GM19395 (cell line): Measurements from ENCODE around the gene ORAI2.
"Not testable (repeated sequence)": the region's sequence is repeated elsewhere in the genome, so short reads cannot be mapped to it uniquely, and the experiment has no call there.

Source experiments
- ATAC-seq: cut with Tn5 transposase; IDR thresholded peaks from one replicate; pipeline ENCODE4 v1.9.1; 2021; ENCODE audit warnings: mild to moderate bottlenecking, moderate library complexity; ENCODE audit not compliant: unreplicated experiment

ORAI2 gene

DNA sequence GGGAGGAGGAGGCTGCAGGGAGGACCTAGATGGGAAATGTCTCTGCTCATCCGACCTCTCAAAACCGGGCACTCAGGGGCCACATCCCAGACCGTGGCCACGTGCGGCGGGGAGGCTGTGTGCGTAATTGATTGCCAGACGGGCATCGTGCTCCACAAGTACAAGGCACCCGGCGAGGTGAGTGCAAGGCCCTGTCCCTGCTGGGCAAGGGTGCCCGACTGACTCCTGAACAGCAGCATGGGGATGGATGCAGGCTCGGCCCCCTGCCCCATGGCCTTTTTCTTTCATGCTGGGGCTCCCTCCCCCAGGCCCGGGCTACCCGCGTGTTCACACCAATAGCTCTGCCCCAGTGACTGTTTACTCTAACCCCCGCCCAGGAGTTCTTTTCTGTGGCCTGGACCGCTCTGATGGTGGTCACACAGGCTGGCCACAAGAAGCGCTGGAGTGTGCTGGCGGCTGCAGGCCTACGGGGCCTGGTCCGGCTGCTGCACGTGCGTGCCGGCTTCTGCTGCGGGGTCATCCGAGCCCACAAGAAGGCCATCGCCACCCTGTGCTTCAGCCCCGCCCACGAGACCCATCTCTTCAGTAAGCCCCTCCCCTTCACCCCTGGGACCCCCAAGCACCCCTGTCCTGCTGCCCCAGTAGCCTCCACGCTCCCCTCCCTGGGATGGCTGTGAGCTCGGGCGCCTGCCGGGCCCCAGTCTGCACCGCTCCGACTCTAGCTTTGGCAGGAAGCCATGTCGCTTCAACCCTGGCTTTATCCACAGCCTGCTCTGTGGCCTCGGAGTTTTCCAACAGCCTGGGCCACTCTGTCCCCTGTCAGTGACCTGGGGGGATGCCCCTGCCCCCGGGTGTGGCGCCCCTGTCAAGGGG, 35.3 kb downstream of the ORAI2 start:
- no peak for ATAC-seq

DNA sequence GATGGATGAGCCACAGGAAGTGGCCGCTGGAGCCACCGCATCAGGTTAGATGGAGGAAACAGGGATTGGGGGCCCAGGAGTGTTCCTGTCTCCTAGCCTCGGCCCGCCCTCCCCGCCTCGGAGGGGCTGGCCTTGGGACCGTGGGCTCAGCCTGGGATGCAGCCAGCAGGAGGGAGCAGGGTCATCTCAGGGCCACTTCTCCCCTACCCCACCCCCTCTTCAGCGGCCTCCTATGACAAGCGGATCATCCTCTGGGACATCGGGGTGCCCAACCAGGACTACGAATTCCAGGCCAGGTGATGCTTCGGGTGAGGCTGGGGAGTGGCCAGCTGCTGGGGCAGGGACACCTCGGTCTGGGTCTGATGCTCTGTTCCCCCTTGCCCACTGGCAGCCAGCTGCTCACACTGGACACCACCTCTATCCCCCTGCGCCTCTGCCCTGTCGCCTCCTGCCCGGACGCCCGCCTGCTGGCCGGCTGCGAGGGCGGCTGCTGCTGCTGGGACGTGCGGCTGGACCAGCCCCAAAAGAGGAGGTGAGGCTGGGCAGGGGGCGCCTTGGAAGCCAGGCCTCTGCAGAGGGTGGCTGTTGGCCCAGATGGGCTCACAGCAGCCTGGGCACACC, 36.1 kb downstream of the ORAI2 start:
- ATAC-seq = no peak

DNA sequence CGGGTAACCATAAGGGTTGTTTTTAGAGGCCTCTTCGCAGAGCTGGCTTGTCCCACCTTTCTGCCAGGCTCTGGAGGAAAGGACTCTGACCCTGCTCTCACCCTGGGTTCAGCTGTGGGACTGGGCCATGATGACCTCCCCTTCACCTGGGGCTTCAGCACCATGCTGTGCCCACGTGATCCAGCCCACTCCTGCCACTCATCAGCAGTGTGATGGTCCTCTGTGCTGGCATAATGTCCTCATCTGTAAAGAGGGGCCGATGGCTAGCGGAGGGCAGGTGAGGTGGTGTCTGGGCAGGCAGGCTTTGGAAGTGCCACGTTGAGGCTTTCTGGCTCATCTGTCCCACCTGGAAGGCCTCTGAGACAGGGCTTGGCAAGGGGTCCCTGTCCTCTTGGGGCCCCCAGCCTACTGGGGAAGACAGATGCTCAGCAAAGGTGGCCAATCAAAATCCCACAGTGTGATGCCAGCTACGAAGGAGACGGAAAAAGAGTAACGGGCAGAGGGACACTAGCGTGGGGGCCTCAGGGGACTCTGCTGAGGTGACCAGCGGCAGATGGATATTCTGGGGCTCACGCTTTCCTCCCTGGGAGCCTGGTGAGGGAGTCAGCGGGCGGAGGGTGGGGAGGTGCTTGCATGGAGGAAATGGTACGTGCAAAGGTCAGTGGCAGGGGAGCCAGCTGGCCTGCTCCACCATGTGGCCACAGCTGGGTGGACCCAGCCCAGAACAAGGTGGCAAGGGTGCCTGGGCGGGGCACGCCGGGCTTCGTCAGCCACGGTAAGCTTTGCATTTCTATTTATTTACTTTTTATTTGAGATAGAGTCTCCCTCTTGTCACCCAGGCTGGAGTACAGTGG, 36.8 kb downstream of the ORAI2 start:
- no peak for ATAC-seq

DNA sequence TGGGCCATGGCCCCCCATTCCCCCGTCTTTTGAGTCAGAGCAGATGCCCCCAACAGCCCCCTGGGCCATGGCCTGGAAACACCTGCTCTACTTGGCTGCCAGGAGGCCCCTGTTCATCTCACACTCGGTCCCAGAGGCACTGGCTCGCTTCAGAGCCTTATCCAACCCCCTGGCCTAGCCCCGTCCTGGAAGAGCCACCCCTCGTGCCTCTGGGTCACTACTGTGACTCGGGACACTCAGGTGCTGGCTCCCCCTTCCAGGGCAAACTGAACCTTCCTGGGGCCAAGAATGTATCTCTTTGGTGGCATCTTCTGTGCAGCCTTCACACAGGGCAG, 38.4 kb downstream of the ORAI2 start:
- no peak for ATAC-seq

DNA sequence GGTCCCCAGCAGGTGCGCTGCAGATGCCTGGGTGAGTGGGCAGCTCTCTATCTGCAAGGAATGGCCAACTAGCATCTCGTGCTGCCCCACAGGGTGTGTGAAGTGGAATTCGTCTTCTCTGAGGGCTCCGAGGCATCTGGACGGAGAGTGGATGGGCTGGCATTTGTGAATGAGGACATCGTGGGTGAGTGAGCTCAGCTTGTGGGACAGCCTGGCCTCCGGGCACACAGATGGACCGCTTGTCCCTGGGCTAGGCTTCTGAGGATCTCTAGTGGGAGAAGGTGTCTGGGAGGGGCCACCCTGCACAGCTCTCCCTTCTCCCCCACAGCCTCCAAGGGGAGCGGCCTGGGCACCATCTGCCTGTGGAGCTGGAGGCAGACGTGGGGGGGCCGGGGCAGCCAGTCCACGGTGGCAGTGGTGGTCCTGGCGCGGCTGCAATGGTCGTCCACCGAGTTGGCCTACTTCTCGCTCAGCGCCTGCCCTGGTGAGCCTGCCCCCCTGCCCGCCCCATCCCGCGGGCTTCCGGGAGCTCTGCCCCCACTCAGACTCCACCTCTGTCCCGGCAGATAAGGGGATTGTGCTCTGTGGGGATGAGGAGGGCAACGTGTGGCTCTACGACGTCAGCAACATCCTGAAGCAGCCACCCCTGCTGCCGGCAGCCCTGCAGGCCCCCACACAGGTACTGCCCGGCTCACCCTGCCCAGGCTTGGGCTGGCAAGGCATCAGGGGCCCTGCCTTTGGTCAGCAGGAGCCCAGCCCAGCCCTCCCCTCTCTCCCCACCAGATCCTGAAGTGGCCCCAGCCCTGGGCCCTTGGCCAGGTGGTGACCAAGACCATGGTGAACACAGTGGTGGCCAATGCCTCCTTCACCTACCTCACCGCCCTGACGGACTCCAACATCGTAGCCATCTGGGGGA, 39.0 kb downstream of the ORAI2 start:
- ATAC-seq = no peak

DNA sequence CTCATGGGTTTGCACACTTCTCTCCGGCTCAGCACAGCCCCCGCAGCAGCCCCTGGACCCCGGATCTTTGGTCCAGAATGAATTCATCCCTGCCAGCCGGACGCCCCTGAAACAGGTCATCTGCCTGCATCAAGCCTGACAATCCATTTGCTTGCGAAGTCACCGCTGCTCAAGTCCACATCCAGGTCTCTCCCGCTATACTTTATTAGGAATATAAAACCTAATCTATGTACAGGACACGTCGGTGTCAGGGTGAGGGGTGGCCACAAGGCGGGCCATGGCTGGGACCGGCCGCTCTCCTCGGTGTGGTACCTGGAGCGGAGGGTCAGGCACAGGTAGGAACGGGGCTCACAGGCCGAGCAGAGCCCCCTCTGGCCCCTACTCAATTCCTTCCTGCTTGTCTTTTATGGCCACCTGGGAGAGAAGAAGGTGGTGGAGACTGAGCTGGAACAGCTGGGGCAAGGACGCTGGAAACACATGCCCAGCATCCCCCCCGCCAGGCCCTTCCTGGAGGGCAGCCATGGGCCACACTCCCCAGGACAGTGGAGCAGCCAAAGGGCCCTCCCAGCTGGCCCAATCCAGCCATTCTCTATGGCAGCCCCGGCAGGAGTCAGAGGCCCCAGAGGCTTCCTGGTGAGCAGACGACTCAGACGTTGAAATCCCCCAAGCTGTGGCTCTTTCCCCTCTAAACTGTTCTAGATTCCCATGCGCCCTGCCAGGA, 40.1 kb downstream of the ORAI2 start:
- ATAC-seq = no peak

DNA sequence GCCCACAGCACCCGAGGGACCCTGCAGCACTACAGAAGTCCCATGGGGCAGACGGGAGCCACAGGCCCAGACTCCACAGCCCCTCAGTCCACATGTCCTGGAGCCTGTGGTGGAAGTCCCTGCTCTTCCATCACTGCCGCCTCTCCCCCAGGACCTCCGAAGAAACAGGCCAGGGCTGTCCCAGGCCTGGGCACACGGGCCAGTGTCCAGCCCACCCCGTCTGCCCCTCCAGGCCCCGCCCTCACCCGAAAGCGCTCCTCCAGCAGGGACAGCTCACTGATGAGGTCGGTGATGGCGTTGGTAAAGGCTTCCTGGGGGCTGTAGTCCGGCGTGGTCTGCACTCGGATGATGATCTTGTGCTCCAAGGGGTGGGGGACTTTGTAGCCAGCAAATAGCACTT, 40.7 kb downstream of the ORAI2 start:
- ATAC-seq = not testable (repeated sequence)

DNA sequence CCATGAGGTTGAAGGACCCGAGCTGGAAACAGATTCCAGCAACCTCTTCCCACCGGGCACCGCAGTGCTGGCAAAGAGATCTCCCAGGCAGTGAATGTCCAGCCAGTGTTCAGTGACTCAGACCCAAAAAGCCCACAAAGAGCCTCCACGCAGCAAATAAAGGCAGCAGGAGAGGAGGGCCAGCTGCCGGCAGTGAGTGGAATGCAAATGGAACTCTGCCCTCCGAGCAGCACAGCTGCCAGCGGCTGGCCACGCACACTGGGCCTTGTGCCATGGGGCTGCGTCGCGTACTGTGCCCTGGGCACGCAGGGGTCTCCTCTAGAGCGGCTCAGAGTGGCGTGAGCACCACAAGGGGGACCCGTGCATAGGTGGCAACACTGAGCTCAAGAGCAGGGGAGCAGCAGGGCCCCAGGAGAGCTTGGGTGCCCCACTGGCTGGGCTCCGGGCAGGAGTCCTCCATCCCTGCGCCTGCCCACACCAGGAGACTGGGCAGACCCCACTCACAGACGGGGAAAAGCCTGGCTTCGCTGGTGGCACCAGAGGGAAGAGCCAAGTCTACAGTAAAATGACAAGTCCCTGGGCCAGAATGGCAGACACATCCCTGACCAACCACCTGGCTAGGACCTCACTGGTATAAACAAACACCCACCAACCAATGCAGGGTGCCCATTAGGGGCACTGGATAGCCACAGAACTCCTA, 41.5 kb downstream of the ORAI2 start:
- ATAC-seq = not testable (repeated sequence)

DNA sequence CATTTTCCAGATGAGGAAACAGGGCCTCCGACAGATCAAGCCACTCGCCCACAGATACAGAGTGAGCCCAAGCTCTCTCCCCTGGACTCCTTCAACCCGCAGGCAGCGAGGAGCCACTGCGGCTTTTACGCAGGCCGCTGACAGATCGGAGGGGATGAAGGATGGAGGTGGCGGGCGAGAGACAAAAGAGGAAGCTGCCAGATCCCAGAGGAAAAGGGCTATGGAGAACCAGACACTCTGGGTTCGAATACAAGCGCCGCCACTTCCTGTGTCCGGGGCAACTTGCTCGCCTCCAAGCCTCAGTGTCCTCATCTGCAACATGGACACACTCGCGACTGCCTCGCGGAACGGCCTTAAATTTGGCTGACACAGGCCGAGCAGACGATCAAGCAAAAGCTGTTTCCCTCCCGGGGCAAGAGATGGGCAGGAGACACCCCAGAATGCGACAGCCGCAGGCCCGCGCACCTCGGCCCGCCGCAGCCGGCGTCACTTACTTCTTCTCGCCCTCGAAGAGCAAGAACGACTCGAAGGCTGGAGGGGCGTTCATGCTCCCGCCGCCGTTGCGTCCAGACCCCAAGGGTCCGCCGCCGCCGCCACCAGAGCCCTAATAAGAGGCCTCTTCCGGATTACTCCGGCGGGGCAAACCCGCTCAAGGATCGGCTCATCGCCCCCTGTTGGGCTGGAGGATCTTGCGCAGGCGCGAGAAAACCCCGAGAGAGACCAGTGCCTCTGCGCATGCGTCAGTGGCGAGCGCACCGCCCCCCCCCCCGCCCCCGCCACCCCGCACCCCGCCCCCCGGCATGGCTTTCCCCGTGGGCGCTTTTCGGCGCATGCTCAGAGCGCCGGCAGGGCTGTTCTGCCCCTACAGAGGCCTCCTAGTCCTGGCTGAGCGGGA, 45.2 kb downstream of the ORAI2 start, which contains the start of gene POLR2J:
Gene POLR2J, minus strand, starts transcription at position 609 of the 895 bp plus-strand sequence. Its CDS starts 62 bp downstream, at position 547.
- peak; percentile 87 for ATAC-seq

DNA sequence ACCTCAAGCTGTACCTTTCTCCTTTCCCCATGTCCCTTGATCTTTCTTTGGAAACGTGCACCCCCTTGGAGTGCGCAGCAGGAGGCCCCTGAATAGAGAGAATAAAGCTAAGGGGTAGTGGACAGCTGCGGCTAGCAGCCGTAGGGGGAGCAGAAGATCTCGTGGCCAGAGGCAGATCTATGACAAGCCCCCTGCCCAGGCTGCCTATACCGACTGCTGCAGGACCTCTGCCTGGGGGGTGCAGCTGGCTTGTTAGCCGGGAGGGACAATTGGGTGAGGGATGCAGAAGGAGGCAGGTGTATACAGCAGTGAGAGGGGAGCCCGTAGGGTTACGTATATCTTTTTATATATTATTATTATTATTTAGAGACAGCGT, 45.8 kb downstream of the ORAI2 start:
- peak; percentile 36 for ATAC-seq

DNA sequence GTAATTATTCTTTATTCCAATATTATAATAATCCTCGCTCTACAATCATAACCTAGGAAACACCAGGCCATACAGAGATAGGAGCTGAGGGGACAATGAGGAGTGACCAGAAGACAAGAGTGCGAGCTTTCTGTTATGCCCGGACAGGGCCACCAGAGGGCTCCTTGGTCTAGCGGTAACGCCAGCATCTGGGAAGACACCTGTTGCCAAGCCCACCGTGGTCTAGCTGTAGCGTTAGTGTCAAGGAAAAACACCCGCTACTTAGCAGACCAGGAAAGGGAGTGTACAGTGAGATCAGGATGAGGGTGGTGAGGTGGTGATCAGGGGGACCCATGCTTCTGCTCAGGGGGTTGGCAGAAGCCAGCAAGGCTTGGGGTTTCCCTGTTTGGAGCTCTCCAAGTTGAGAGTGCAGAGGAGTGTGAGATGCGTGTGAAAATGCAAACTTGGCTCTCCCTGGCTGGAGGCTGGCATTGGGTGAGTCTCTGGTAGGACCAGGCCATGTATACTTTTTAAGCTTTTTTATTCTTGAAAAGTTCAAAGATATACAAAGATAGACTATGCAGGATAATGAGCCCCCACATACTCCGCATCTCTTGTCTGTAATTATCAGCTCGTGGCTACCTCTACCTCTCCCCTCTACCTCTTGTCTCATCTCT, 46.7 kb downstream of the ORAI2 start:
- not testable (repeated sequence) for ATAC-seq

DNA sequence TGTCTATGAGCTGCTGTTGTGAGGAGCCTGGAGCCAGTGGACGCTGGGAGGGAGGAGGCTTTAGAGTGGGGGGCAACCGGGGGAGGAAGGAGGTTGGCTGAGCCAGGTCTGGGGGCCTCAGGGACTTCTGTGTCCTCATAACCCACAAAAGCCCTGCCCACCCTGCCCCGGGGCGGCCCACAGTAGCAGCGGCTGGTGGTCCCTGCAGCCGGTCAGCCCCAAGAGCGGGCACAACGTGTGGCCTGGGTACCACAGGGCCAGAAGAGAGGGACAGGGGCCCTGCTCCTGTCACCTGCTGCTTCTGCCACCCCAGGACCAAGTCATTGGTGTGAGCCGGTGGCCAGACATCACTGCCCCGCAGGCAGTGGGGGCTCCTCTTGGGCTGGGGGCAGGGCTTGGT, 48.6 kb downstream of the ORAI2 start:
- ATAC-seq = not testable (repeated sequence)

DNA sequence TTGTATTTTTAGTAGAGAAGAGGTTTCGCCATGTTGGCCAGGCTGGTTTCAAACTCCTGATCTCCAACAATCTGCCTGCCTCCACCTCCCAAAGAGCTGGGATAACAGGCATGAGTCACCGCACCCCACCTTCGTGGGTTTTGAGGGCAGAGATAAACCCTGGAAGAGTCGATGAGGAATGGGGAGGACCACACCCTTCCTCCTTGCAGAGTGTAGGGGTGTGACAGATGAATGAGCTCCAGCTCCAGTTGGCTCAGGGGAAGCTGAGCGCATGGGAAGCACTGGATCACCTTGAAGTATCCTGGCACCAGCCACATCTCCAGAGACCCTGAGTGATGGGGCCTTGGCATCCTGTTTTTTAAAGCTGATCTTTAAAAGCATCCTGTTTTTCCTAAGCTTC, 50.9 kb downstream of the ORAI2 start:
- ATAC-seq = not testable (repeated sequence)

DNA sequence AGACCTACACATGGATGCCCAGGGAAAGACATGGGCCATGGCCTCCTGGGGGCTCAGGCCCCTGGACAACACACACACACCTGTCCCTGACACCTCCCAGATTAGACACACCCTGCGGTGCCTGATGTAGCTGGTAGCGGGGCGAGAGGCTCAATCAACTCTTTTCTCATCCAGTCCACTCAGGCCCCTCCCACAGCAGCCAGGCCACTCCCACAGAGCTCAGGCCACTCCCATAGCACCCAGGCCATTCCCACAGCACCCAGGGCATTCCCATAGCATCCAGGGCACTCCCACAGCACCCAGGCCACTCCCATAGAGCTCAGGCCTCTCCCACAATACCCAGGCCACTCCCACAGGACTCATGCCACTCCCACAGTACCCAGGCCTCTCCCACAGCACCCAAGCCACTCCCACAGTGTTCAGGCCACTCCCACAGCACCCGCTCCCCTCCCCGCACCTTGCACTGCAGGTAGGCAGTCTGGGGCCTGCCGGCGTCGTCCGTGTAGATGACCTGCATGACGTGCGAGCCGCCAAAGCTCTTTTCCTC, 57.2 kb downstream of the ORAI2 start:
- not testable (repeated sequence) for ATAC-seq

DNA sequence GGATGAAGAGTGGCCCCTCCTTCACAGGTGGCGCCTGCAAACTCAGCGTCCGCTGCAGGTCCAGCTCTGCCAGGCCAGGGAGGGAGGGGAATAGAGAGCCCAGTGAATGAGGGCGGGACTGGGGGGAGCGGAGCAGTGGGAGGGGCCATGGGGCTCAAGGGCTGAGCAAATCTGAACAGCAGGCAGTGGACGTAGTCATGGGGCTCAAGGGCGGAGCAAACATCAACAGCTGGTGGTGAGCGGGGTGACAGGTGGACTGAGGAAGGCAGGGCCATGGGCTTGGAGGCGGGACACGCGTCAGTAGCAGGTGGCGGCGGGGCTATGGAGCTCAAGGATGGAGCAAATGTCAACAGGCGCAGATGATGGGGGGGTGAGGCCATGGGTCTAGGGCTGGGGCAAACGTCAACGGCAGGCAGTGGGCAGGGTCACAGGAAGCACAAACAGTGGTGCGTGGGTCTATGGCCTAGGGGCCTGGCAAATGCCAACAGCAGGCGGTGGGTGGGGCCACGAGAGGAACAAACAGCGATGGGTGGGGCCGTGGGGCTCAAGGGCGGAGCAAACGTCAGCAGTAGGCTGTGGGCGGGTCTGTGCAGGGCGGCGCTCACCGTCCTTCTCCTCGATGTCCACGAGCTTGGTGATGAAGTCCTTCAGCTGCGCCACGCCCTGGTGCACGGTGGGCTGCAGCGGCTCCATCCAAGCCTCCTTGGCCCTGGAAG, 60.0 kb downstream of the ORAI2 start:
- ATAC-seq = peak; percentile 49

DNA sequence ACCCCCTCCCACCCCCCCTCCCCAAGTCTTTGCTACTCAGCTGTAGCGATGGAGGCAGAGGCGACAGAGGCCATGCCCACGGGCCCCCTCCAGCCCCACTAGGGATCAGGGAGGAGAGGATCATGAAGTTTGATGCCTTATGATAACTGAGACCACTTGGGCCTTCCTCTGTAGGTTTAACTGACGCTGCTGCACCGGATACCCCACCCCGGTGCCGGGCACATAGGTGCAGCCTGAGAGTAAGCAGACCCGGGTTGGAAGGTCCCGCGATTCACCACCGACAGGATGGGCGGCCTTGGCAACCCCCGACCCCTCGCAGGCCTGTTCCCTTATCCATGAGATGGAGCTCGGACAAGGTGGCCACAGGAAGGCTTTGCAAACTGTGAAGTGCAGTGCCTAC, 60.7 kb downstream of the ORAI2 start:
- ATAC-seq = peak; percentile 4
